Thymus (tissue), 11 donors: ENCODE data around the gene METTL16. TPM values are rescaled to one million over a fixed set of nuclear protein-coding genes. Genes with fewer than 3 reads are reported as not detected.
A peak's percentile ranks its signal among the peaks of the same experiment; 100 is the strongest.

Experiments used
- DNase-seq, 9 donors: peaks; one replicate each; pipeline ENCODE4 v3.0.0-alpha.2; 2013; ENCODE audit warnings: low spot score in 9 of 9, low read depth in 6 of 9, missing footprints in 1 of 9
- H3K27ac ChIP-seq, 2 donors: one replicate each; pipeline ENCODE4 v1.5.1; 2013; ENCODE audit warnings: control low read depth in 1 of 2, low read depth in 1 of 2, low read length in 1 of 2, mild to moderate bottlenecking in 1 of 2, moderate library complexity in 1 of 2
- H3K27me3 ChIP-seq, 2 donors: one replicate each; pipeline ENCODE4 v1.5.1; 2013; ENCODE audit warnings: low read length in 1 of 2; ENCODE audit not compliant: control insufficient read depth in 2 of 2, insufficient read depth in 1 of 2
- H3K36me3 ChIP-seq, 2 donors: one replicate each; pipeline ENCODE4 v1.5.1; 2013; ENCODE audit warnings: low read length in 1 of 2, mild to moderate bottlenecking in 1 of 2, moderate library complexity in 1 of 2; ENCODE audit not compliant: control insufficient read depth in 2 of 2, insufficient read depth in 2 of 2
- H3K4me1 ChIP-seq, 2 donors: one replicate each; pipeline ENCODE4 v1.5.1; 2013; ENCODE audit warnings: low read length in 2 of 2; ENCODE audit not compliant: control insufficient read depth in 2 of 2, insufficient read depth in 2 of 2
- H3K4me3 ChIP-seq, 2 donors: one replicate each; pipeline ENCODE4 v1.5.1; 2013; ENCODE audit warnings: low read length in 2 of 2, control low read depth in 1 of 2, mild to moderate bottlenecking in 1 of 2
- H3K9me3 ChIP-seq, 2 donors: one replicate each; pipeline ENCODE4 v1.5.1; 2013; ENCODE audit warnings: low read length in 1 of 2, mild to moderate bottlenecking in 1 of 2; ENCODE audit not compliant: control insufficient read depth in 2 of 2, insufficient read depth in 1 of 2
- WGBS: extraction: QIAGEN DNeasy Blood & Tissue Kit; methylation state at CpG from one replicate; pipeline ENCODE4 v1.1.7; 2013; 5-methylcytosine and 5-hydroxymethylcytosine counted together
- polyA plus RNA-seq: library from polyadenylated mRNA; stranded (reverse); fragments of 200-250 nt; gene quantifications from one replicate; pipeline ENCODE4 v1.2.3, GENCODE V29; 2013
- total RNA-seq: library from RNA; stranded (reverse); fragments of 120-200 nt; gene quantifications from one replicate; pipeline ENCODE4 v1.2.4, GENCODE V29; 2013
- donor health status: healthy.

Gene METTL16
- total and polyA plus RNA-seq, 2 donors = 19.2 to 37.1 TPM

DNA sequence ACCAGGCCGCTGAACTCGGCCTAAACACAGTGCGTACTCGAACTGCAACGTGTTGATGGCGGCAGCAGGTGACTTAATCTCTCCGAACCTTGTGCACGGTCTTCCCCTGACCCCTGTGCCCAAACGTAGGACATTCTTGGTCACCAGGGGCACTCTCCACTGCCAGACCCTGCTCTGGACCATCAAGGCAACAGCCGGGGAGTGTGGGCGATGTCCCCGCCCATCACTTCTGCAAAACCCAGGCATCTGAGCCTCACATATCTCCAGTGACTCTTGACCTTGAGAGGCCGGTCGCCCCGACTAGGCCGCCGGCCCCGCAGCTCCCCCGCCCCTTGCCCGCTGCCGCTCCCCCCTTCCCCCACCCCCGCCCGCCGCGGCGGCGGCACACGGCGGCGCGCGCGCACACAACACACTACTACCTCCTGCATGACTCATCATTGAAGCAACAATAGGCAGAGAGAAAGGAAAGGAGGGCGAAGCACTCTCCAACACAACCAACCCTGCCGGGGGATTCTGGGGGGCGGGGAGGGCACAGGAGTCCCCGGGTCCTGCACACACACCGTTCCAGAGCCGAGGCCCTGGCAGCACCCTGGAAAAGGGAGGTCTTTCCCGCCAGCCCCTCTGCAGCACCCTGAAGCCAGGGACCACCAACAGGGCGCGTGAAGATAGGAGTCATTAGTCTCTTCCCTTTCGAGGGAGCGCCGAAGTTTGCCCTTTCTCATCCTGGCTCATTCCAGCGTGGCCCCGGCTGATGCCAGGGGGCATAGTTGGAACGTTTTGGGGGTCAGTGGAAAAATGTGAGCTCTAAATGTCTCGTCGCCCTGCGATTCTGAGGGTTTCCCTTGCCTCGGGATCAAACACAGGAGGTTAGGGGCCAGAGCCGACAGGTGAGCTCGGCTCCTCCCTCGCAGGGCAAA lies 112.8 kb downstream of the METTL16 start:
- no peaks in the 10 kb centered on the region for H3K36me3 ChIP-seq
- H3K27me3 ChIP-seq = peaks cover 0 to 2% of the 10 kb centered on the region in 2 donors
- peak in 4 of 9 donors; percentile 48 to 74 (median 54) for DNase-seq
- 19% methylated on average over 55 of the region's 55 CpGs for WGBS
- H3K9me3 ChIP-seq = peaks cover 2 to 8% of the 10 kb centered on the region in 2 donors
- peak overlapping the region; percentile 77 to 98 for H3K27ac ChIP-seq
- H3K4me1 ChIP-seq = peaks cover 34 to 73% of the 10 kb centered on the region in 2 donors
- H3K4me3 ChIP-seq = peak overlapping the region; percentile 78 to 79

DNA sequence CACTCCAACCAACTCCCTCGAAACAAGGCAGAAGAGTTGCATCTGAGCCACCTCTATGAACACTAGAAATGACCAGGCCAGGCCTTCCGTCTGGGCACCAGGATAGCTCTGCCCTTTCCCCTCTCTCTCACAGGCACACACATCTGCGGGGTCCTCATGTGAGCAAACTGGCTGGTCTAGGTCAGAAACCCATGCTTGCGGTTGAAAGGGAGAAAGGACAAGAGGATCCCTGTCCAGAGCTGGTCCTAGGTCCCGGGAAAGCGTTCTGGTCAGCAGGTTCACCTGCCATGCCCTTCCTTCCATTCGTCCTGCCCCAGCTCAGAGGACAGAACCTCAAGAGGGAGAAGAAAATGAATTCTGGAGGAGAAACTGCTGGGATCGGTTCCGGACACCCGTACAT lies 113.5 kb downstream of the METTL16 start:
- WGBS = 95% methylated on average over 10 of the region's 10 CpGs
- DNase-seq = no peak
- H3K27ac ChIP-seq = no peak overlapping the region
- H3K4me3 ChIP-seq = no peak overlapping the region
- no peaks in the 10 kb centered on the region for H3K36me3 ChIP-seq
- peaks cover 0 to 2% of the 10 kb centered on the region in 2 donors for H3K27me3 ChIP-seq
- peaks cover 2 to 8% of the 10 kb centered on the region in 2 donors for H3K9me3 ChIP-seq
- peaks cover 34 to 73% of the 10 kb centered on the region in 2 donors for H3K4me1 ChIP-seq

DNA sequence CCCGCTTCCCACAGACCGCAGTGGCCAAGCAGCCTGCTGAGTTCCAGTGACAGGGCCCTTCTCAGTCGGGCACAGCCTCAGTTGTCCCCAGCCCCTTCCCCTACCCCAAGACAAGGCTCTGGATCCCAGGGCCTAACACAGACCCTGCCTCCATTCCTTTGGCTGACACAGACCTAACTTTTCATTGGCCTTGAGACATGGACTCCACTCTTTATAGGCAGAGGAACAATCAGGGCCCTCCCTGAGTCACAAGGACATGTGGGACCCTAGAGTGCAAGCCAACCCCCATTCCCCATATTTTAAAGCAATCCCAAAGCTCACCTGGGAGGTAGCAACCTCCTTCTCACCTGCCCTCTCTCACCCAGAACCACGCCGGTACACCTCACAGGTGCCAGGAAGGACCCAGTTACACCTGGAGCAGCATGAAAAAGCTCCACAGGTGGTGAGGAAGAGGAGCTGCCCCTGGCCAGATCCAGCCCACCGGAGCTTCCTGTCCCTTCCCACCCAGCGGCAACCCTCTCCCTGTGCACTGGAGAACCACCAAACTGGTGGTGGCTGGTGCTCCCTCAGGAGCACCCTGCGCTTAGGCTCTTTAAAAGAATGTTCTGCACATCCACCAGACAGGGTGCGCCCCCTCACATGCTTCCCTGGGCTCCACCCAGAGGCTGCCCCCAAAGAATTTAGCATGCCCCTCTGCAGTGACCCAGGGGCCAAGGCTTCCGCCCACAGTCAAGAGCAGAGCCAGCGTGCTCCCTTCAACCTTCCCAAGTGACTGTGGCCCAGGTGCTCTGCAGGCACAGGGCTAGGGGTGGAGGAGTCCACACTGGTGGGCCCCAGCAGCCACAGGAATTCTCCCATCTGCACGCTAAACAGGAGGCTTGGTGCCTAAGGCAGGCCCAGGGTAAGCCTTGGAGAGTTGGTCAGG lies 114.2 kb downstream of the METTL16 start:
- Histone ChIP-seq H3K4me1 (peaks cover 32 to 68% of the 10 kb centered on the region in 2 donors), H3K36me3 (no peaks in the 10 kb centered on the region), H3K9me3 (peaks cover 2 to 8% of the 10 kb centered on the region in 2 donors), H3K27ac (peak overlapping the region; percentile 26 to 82), H3K27me3 (peaks cover 0 to 2% of the 10 kb centered on the region in 2 donors), H3K4me3 (no peak overlapping the region)
- WGBS = 73% methylated on average over 12 of the region's 12 CpGs
- DNase-seq = no peak

DNA sequence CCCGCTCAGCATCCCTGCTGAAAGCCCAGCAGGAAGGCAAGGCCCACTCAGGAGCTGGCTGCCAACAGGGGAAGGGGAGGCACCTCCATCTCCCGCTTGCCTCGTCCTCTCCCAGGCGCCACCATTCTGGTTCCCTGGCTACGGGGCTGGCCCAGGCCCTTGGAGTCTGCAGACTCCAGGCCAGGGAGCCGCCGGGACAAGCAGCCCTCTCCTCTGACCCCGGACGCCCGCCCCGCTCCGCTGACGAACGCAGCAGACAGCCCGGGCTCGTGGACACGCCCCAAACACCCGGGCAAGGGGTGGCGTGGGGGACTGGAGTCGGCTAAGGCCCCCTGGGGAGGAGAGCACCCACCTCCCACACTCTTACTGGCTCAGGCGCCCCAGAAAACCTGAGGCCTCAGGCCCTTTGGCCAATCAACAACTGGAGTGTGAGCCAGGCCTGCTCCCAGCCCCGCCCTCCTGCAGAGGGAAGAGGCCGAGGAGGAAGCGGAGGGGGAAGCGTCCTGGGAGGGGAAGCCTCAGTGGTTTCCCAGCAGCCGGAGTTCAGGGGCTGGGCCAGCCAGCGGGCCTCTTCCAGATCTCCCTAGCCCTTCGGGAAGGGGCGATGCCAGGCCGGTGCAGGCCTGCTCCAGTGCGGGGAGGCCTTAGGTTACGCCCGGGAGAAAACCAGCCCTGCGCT lies 115.0 kb downstream of the METTL16 start:
- H3K4me1 ChIP-seq = peaks cover 33 to 70% of the 10 kb centered on the region in 2 donors
- peaks cover 0 to 2% of the 10 kb centered on the region in 2 donors for H3K27me3 ChIP-seq
- peak overlapping the region; percentile 6 to 7 for H3K4me3 ChIP-seq
- no peaks in the 10 kb centered on the region for H3K36me3 ChIP-seq
- WGBS = 9% methylated on average over 34 of the region's 34 CpGs
- peak overlapping the region; percentile 70 to 82 for H3K27ac ChIP-seq
- H3K9me3 ChIP-seq = peaks cover 2 to 8% of the 10 kb centered on the region in 2 donors
- DNase-seq = peak in 3 of 9 donors; percentile 32 to 63 (median 37)

DNA sequence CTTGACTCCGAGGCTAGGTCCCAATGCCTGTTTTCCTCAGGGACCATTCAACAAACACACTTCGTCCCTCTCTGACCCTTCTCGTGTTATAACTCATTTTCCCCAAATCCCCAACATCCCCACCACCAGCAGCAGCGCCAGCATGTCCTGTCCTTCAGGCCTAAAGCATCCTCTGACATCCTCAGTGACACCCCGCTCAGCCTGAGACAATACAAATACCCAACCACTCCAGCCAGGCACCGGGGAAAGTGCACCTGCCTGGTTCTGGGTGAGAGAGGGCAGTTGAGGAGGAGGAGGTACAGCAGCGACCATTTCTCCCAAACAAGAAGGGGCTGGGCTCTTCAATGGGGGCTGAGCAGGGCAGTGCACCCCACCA lies 115.5 kb downstream of the METTL16 start:
- Histone ChIP-seq H3K9me3 (peaks cover 2 to 8% of the 10 kb centered on the region in 2 donors), H3K27me3 (peaks cover 0 to 2% of the 10 kb centered on the region in 2 donors), H3K36me3 (no peaks in the 10 kb centered on the region), H3K4me3 (peak overlapping the region in 1 of 2 donors; percentile 6), H3K27ac (peak overlapping the region; percentile 68 to 70), H3K4me1 (peaks cover 35 to 70% of the 10 kb centered on the region in 2 donors)
- DNase-seq = no peak
- 74% methylated on average over 7 of the region's 7 CpGs for WGBS

DNA sequence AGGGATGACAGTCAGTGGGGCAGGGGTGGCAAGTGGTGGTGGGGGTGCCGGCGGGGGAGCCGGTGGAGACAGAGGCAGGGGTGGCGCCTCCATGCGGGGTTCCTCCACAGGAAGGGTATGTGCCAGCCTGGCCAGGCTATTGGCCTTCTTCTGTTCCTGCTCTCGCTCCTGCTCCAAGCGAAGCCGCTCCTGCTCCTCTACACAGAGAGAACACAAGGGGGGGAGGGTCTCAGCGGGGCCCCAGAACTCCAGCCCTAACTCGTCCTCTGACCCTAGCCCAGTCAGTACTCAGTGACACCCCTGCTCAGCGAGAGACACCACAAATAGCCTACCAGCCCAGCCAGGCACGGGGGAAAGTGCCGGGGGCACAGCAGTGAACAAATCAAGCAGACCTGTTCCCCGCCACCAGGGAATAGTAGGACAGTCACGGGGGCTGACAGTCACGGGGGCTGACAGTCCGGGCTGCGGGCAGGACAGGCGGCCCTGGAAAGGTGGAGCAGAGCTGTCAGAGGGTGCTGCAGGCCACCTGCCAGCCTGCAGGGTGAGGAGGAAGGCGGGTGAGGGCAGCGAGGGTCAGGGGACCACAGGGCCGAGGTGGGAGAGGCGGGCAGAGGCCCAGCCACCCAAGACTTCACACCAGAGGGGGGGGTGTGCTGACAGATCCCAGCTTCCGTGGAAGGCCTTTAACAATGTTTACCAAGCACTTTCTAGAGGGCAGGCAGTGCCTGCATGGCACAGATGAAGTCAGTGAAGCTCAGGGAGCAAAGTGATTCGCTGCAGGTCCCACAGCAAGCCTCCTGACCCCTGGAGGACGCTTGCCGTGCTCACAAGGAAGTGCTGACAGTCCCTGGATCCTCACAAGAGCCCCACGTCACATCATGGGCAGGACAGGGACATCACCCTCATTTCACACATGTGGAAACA lies 116.2 kb downstream of the METTL16 start:
- no peak overlapping the region for H3K4me3 ChIP-seq
- peaks cover 0 to 8% of the 10 kb centered on the region in 2 donors for H3K9me3 ChIP-seq
- peaks cover 0 to 2% of the 10 kb centered on the region in 2 donors for H3K27me3 ChIP-seq
- 95% methylated on average over 28 of the region's 28 CpGs for WGBS
- H3K27ac ChIP-seq = peak overlapping the region in 1 of 2 donors; percentile 54
- no peaks in the 10 kb centered on the region for H3K36me3 ChIP-seq
- DNase-seq = no peak
- H3K4me1 ChIP-seq = peaks cover 37 to 74% of the 10 kb centered on the region in 2 donors

DNA sequence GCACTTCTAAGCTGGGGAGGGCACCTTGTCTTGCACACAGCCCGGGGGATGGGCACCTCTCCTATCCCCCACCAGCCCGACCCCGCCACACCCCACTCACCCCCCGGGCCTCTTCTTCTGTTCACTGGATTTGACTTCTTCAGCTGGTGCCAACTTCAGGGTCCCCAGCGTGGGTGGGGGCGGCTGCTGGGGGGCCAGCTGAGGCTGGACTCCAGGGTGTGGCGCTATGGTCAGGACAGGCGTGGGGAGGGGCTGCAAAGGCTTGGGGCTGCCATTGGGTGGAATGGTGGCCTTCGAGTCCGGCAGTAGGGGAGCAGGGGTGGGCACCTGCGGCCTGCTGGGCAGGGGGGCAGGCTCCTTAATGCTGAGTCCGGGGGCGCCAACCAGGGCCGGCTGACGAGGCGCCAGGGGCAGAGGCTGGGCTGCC lies 116.9 kb downstream of the METTL16 start:
- H3K9me3 ChIP-seq = peaks cover 0 to 2% of the 10 kb centered on the region in 2 donors
- no peak overlapping the region for H3K4me3 ChIP-seq
- 96% methylated on average over 16 of the region's 16 CpGs for WGBS
- DNase-seq = no peak
- no peak overlapping the region for H3K27ac ChIP-seq
- peaks cover 0 to 6% of the 10 kb centered on the region in 2 donors for H3K36me3 ChIP-seq
- H3K4me1 ChIP-seq = peaks cover 39 to 72% of the 10 kb centered on the region in 2 donors
- H3K27me3 ChIP-seq = peaks cover 0 to 2% of the 10 kb centered on the region in 2 donors
